Smooth muscle cell (in vitro differentiated cells): ENCODE data around the gene FAM131C. TPM values are rescaled to one million over a fixed set of nuclear protein-coding genes. Genes with fewer than 3 reads are reported as not detected.
A peak's percentile ranks its signal among the peaks of the same experiment; 100 is the strongest.

Source experiments
- DNase-seq: peaks from one replicate; lab custom pipeline; 2025; ENCODE audit not compliant: unreplicated experiment; lab: John Stamatoyannopoulos, UW
- H2AFZ ChIP-seq: fragments of 200-600 bp; sonication (generic); 2 replicates; pipeline ENCODE4 v1.6.0; 2016; ENCODE audit warnings: antibody characterized with exemption, low read depth, mild to moderate bottlenecking
- H3F3A ChIP-seq: fragments of 200-600 bp; sonication (generic); 2 replicates; pipeline ENCODE4 v1.6.0; 2017; ENCODE audit warnings: antibody characterized with exemption, low read depth
- H3K27ac ChIP-seq: fragments of 200-600 bp; sonication (generic); 2 replicates; pipeline ENCODE4 v1.5.1; 2016; ENCODE audit warnings: low read depth, mild to moderate bottlenecking
- H3K27me3 ChIP-seq: fragments of 200-600 bp; sonication (generic); 2 replicates; pipeline ENCODE4 v1.6.1; 2016; ENCODE audit warnings: low read depth, mild to moderate bottlenecking
- H3K36me3 ChIP-seq: fragments of 200-600 bp; sonication (generic); 2 replicates; pipeline ENCODE4 v1.5.1; 2016; ENCODE audit warnings: low read depth
- H3K4me1 ChIP-seq: fragments of 200-600 bp; sonication (generic); 2 replicates; pipeline ENCODE4 v1.5.1; 2016; ENCODE audit warnings: low read depth
- H3K4me2 ChIP-seq: fragments of 200-600 bp; sonication (generic); 2 replicates; pipeline ENCODE4 v1.6.0; 2016; ENCODE audit warnings: mild to moderate bottlenecking
- H3K4me3 ChIP-seq: fragments of 200-600 bp; sonication (generic); 2 replicates; pipeline ENCODE4 v1.5.1; 2016; ENCODE audit warnings: mild to moderate bottlenecking
- H3K79me2 ChIP-seq: fragments of 200-600 bp; sonication (generic); 2 replicates; pipeline ENCODE4 v1.6.0; 2016; ENCODE audit warnings: low read depth, mild to moderate bottlenecking
- H3K9ac ChIP-seq: fragments of 200-600 bp; sonication (generic); 2 replicates; pipeline ENCODE4 v1.6.0; 2016; ENCODE audit warnings: low read depth
- H3K9me3 ChIP-seq: fragments of 200-600 bp; sonication (generic); replicated peaks from 2 replicates; pipeline ENCODE4 v1.5.1; 2016; ENCODE audit warnings: low read depth
- H4K20me1 ChIP-seq: fragments of 200-600 bp; sonication (generic); 2 replicates; pipeline ENCODE4 v1.6.0; 2016; ENCODE audit warnings: low read depth
- WGBS: methylation state at CpG from one replicate; pipeline ENCODE4 v1.1.7; 2016; ENCODE audit warnings: low lambda C conversion rate; 5-methylcytosine and 5-hydroxymethylcytosine counted together
- polyA plus RNA-seq: library from polyadenylated mRNA; unstranded; fragments of >200 nt; fragmentation: Nextera tagmentation; extraction: Ambion mirVana; gene quantifications from 2 replicates; pipeline ENCODE4 v1.2.1, GENCODE V29; 2016
- total RNA-seq: library from RNA; depleted of rRNA; stranded (reverse); fragments of >200 nt; gene quantifications from 2 replicates; pipeline ENCODE4 v1.2.3, GENCODE V29; 2014
- TF ChIP-seq, protein P1 (sequence below): fragments of 200-600 bp; sonication (generic); IDR thresholded peaks from 2 replicates; pipeline ENCODE4 v1.5.1; 2017; ENCODE audit warnings: borderline replicate concordance, mild to moderate bottlenecking, antibody characterized with exemption; ENCODE audit not compliant: insufficient read depth, poor library complexity, severe bottlenecking

FAM131C gene
- total and polyA plus RNA-seq, 2 experiments from 2014 or later, result 1.4 to 1.5 TPM

- H3K79me2 ChIP-seq, result no peaks in the 10 kb centered on the region
- H3K27me3 ChIP-seq, result no peaks in the 10 kb centered on the region
- TF ChIP-seq, protein P1, sequence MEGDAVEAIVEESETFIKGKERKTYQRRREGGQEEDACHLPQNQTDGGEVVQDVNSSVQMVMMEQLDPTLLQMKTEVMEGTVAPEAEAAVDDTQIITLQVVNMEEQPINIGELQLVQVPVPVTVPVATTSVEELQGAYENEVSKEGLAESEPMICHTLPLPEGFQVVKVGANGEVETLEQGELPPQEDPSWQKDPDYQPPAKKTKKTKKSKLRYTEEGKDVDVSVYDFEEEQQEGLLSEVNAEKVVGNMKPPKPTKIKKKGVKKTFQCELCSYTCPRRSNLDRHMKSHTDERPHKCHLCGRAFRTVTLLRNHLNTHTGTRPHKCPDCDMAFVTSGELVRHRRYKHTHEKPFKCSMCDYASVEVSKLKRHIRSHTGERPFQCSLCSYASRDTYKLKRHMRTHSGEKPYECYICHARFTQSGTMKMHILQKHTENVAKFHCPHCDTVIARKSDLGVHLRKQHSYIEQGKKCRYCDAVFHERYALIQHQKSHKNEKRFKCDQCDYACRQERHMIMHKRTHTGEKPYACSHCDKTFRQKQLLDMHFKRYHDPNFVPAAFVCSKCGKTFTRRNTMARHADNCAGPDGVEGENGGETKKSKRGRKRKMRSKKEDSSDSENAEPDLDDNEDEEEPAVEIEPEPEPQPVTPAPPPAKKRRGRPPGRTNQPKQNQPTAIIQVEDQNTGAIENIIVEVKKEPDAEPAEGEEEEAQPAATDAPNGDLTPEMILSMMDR, result no peak
- H3K4me1 ChIP-seq, result no peaks in the 10 kb centered on the region
- no peaks in the 10 kb centered on the region for H3F3A ChIP-seq
- H3K9ac ChIP-seq, result no peak overlapping the region
- WGBS, result 98% methylated on average over 3 of the region's 3 CpGs
- H3K27ac ChIP-seq, result no peak overlapping the region
- no peak overlapping the region for H2AFZ ChIP-seq
- no peak for DNase-seq
- H3K36me3 ChIP-seq, result no peaks in the 10 kb centered on the region
- H3K4me3 ChIP-seq, result no peak overlapping the region
- H3K4me2 ChIP-seq, result no peak overlapping the region
- no peaks in the 10 kb centered on the region for H3K9me3 ChIP-seq
- H4K20me1 ChIP-seq, result no peaks in the 10 kb centered on the region
Measured at GRCh38 chr1:16010837-16011236, 62.6 kb downstream of the FAM131C start.

DNA sequence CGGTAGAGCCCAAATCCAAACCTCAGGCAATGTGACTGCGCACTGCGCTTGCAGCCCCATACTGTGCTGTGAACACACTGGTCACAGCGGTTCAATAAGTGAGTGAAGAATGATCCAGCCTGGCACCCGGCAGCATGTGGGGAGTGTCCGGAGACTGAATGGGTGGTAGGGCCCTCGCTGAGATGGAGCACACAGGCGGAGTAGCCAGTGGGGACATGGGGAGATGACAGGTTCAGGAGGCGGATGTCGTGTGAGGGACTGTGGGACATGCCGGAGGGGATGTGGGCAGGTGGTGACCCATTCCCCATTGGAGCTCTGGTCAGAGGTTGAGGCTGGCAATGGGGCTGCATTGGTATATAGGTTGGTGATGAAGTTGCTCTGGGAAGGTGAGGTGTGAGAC lies 63.8 kb downstream of the FAM131C start:
- Histone ChIP-seq H3K27me3 (no peaks in the 10 kb centered on the region), H3K27ac (no peak overlapping the region), H3K79me2 (no peaks in the 10 kb centered on the region), H2AFZ (no peak overlapping the region), H3K4me2 (no peak overlapping the region), H3F3A (no peaks in the 10 kb centered on the region), H3K4me1 (no peaks in the 10 kb centered on the region), H3K36me3 (no peaks in the 10 kb centered on the region), H4K20me1 (no peaks in the 10 kb centered on the region), H3K4me3 (no peak overlapping the region), H3K9ac (no peak overlapping the region), H3K9me3 (no peaks in the 10 kb centered on the region)
- DNase-seq, result no peak
- TF ChIP-seq, protein P1, result no peak
- WGBS, result 95% methylated on average over 11 of the region's 11 CpGs

- H3K9ac ChIP-seq, result no peak overlapping the region
- no peaks in the 10 kb centered on the region for H3K36me3 ChIP-seq
- no peak overlapping the region for H3K4me2 ChIP-seq
- no peak overlapping the region for H3K27ac ChIP-seq
- TF ChIP-seq, protein P1, result peak; percentile 96
- H4K20me1 ChIP-seq, result no peaks in the 10 kb centered on the region
- H3K4me1 ChIP-seq, result no peaks in the 10 kb centered on the region
- H2AFZ ChIP-seq, result no peak overlapping the region
- H3K9me3 ChIP-seq, result no peaks in the 10 kb centered on the region
- H3F3A ChIP-seq, result no peaks in the 10 kb centered on the region
- H3K79me2 ChIP-seq, result no peaks in the 10 kb centered on the region
- no peaks in the 10 kb centered on the region for H3K27me3 ChIP-seq
- no peak overlapping the region for H3K4me3 ChIP-seq
- WGBS, result 3% methylated on average over 4 of the region's 4 CpGs
- peak; percentile 54 for DNase-seq
Measured at GRCh38 chr1:16009030-16009460, 64.4 kb downstream of the FAM131C start.

Other genes starting within 250 kb of the FAM131C start
- gene SPEN, start 225.9 kb downstream of the FAM131C start, total RNA-seq, result 24.9 and 28.7 TPM in 2 replicates
- gene SPEN, start 225.9 kb downstream of the FAM131C start, polyA plus RNA-seq, result 10.6 and 20.0 TPM in 2 replicates
- gene ZBTB17, start 97.5 kb downstream of the FAM131C start, total RNA-seq, result 19.6 and 29.4 TPM in 2 replicates
- gene ZBTB17, start 97.5 kb downstream of the FAM131C start, polyA plus RNA-seq, result 42.5 and 43.0 TPM in 2 replicates
- gene SRARP, start 69.4 kb downstream of the FAM131C start, total RNA-seq, result not detected in 2 replicates
- gene SRARP, start 69.4 kb downstream of the FAM131C start, polyA plus RNA-seq, result not detected in 2 replicates
- 18.1 and 23.0 TPM in 2 replicates for gene HSPB7, start 55.6 kb downstream of the FAM131C start, total RNA-seq
- gene HSPB7, start 55.6 kb downstream of the FAM131C start, polyA plus RNA-seq, result 80.5 and 82.8 TPM in 2 replicates
- gene CLCNKA, start 51.6 kb downstream of the FAM131C start, total RNA-seq, result not detected in 2 replicates
- 0.46 TPM in 1 of 2 replicates, not detected in the other for gene CLCNKA, start 51.6 kb downstream of the FAM131C start, polyA plus RNA-seq
- gene CLCNKB, start 29.9 kb downstream of the FAM131C start, total RNA-seq, result 0.13 and 0.76 TPM in 2 replicates
- 0.30 and 0.86 TPM in 2 replicates for gene CLCNKB, start 29.9 kb downstream of the FAM131C start, polyA plus RNA-seq
- gene EPHA2, start 82.4 kb upstream of the FAM131C start, total RNA-seq, result 34.8 and 41.1 TPM in 2 replicates
- 27.3 and 48.4 TPM in 2 replicates for gene EPHA2, start 82.4 kb upstream of the FAM131C start, polyA plus RNA-seq
- gene ARHGEF19, start 139.0 kb upstream of the FAM131C start, total RNA-seq, result 24.9 and 32.1 TPM in 2 replicates
- 45.9 and 52.1 TPM in 2 replicates for gene ARHGEF19, start 139.0 kb upstream of the FAM131C start, polyA plus RNA-seq
- gene CPLANE2, start 163.5 kb upstream of the FAM131C start, total RNA-seq, result 1.9 and 2.2 TPM in 2 replicates
- gene CPLANE2, start 163.5 kb upstream of the FAM131C start, polyA plus RNA-seq, result 2.5 and 3.3 TPM in 2 replicates